ENCODE measurements around the gene LAMA4.
"Not testable (repeated sequence)": the region's sequence is repeated elsewhere in the genome, so short reads cannot be mapped to it uniquely, and the experiment has no call there.

LAMA4 gene

DNA sequence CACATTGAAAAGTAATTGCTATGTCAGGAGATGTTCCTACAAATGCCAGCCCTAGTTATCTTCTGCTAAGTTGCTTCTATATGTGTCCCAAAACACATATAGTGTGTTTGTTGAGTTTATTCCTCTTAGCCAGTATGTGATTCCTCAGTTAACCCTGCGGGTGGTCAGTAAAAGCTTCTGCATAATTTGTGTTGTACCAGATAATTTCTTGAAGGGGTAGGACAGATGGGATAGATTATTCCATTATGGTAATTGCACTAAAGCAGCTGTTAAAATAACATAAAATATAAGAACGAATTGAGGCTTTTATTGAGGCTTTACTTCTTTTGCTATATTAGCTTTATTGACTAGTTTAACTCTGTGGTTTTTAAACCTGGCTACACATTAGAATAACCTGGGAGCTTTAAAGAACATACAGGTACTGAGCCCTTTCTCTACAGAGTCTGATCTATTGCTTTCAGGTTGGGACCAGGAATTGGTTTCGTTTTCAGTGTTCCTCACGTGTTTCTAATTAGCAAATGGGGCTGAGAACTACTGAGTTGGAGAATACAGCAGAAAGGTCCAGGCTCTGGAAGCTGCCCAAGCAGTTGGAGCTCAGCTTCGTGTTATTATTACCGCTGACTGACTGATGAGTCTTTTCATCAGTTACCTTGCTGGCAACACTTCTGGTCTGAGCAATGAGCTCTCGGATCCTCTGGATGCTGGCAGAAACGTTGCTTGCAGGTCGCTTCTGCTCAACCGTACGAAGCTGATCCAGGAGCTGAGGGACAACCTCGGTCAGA lies 110.0 kb downstream of the LAMA4 start:
- peak; percentile 19 for DNase-seq (ENCODE audit: low spot score)

DNA sequence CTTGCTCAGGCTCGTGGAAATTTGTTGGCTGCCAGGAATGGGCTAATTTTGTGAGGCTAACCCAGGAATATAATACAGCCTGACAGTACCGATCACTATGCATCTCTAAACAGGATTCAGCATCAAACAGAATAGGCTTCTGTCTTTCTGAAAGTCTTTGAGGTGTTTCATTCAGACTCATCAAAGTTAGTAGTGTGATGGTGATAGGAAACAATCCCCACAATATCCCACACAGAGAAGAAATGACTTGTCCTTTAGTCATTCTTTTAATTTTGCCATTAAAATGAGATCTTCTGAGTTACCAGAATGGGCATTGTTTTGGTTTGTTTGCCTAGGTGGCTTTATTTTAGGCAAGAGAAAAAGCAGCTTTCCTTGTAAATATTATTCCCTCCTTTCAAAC lies 112.7 kb downstream of the LAMA4 start:
- no peak for DNase-seq (ENCODE audit: low spot score)

DNA sequence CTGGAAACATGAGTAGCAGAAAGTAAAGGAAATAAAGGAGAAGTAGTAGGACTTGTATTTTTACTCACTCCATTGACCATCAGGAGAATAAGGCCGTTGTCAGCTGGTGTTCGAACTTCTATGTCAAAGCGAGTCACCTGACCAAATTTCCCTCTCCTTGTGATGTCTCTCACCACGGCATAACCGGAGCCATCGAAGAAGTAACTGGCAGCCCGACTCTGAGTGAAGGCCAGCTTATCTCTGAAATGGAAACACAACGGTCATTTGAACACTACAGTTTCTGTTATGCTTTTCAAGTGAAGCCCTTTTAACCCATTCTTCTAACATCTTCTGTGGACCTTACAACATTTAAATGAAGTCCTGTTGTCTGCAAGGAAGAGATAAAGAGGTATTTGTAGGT lies 115.3 kb downstream of the LAMA4 start:
- no peak for DNase-seq (ENCODE audit: low spot score)

DNA sequence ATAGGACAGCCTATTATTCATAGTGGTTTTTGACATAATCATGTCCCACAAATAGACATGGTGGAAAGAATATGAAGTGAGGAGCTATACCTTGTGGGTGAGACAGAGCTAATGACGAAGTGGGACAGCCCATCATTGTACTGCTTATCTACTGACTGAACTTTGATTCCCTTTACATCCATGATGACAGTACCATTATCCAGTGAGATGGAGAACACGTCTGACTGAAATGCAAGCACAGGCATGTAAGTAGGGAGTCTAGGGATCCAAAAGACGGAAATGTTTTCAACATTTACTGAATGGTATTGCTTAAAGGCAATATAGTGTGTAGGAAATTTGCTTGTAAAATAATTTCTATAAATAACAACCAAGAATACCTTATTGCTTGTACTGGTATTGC lies 123.5 kb downstream of the LAMA4 start:
- no peak for DNase-seq (ENCODE audit: low spot score)

DNA sequence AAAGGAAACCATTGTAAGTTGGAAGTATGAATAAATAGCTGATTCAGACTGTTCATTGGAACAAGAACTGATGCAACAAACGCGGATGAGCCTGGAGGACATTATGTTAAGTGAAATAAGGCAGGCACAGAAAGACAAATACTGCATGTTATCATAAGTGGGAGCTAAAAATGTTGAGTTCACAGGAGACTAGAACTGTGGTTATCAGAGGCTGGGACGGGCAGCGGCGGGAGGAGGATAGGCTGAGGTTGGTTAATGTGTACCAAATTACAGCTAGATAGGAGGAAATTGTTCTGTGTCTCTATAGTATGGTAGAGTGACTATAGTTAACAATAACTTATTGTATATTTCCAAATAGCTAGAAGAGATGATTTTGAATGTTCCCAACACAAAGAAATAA lies 126.2 kb downstream of the LAMA4 start:
- DNase-seq (ENCODE audit: low spot score), result no peak

DNA sequence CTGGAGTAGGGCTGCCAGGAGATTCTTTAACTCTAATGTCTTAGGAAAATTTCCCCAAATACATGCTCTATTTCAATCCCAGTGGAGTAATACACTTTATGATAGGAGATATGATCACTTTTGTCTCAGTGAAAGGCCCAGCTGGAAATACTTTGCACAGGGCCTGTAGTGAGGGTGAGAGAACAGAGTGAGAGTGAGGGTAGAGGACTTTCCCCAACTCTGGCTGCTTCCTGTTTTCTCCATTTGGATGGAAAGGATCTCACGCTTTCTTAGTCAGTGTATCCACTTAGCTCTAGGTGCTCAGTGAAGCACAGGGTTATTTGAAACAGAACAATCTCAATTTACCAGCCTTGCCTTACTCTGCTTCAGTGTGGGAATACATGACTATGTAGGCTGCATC lies 130.4 kb downstream of the LAMA4 start:
- no peak for DNase-seq (ENCODE audit: low spot score)

DNA sequence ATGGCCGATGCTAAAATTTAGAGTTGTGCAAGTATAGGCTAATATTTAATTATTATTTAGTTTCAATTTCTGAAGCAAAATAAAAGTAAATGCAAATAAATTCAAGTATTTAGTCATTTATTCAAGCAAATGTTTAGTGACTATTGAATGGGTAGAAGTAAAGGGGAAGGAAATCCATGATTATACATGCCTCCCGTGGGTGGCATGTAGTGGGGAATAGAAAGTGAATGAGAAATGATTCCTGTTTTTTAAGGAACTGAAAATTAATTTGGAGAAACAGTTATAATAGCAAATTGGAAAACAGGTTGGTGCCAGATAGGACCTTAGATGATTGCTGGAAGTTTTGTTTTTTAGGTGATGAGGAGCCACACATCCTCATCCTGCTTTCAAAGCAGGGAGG lies 131.6 kb downstream of the LAMA4 start:
- DNase-seq (ENCODE audit: low spot score), result no peak

DNA sequence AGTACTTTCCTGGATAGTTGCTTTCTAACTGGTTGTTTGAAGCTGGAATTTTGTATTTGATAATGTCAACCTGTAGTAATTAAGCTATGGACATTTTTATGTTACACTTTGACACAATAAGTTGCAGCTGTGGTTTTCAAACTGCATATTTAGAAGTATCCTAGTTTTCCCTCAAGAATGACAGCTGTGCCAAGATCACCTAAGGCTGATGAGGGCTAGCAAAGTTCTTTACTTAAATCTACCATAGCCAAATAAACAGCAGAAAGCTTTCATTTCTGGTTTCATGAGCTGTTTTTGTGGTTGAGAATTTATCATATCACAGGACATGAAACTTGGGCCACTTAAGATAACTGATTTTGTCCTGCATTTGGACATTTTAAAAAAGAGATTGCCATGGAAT lies 136.3 kb downstream of the LAMA4 start:
- no peak for DNase-seq (ENCODE audit: low spot score)

DNA sequence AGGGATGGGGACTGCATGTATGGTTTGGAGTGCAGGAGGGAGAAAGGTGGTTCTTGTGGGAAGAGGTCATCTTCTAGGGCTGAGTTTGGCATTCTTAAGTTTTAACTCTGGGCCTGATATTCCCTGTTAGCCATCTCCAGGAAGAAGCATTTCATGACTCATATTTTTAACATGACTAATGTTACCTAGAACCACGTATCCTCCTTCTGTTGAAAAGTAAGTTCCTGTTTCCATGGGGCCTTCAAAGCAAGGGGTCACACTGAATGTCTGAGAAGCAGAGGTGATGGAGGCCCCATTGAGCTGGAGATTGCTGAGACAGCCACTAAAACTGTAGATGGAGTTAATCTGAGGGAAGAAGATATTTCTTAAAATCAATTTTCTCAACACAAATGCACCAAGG lies 136.8 kb downstream of the LAMA4 start:
- peak; percentile 15 for DNase-seq (ENCODE audit: low spot score)

DNA sequence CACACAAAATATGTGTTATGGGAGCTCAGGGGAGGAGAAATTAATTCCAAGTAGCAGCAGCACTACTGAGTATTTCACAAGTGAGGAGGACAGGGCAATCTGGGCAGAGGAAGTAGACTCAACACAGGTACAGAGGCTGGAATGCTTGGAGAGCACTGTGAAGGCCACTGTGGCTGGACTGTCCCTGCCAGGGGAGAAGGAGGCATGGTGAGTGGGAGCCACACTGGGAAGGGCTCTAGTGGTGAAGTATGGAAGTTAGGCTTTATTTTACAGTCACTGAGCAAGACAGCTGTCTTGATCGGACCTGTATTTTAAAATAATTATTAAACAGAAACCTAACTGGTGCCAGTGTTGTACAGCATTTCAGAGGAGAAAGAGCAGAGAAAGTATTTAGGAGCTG lies 138.1 kb downstream of the LAMA4 start:
- no peak for DNase-seq (ENCODE audit: low spot score)

DNA sequence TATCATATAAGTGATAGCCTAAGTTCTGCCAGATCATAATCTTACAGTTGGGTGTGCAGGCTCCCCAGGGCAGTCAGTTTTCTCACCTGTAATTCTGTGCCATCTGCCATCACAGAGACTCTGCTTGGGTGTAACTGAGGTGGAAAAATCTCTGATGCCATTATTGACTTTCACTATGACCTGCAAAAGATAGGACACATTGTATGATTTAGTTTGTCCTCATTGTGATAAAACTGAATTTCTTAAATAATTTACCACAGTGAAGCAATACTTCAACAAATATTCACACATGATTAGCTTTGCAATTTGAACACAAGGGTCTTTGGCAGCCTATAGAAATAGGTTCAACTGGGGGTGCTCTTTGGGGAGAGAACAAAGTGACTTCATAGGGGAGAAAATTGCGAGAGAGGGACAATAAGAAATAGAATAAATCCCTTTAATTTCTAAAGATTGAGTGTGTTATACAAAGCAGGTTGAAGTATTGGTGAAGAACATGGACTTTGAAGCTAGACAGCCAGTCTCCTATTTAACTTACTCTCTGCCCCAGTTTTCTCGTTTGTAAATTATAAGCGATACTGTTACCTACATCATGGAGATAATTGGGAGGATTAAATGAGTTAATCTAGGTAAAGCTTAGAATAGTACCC lies 139.7 kb downstream of the LAMA4 start:
- DNase-seq (ENCODE audit: low spot score), result no peak

DNA sequence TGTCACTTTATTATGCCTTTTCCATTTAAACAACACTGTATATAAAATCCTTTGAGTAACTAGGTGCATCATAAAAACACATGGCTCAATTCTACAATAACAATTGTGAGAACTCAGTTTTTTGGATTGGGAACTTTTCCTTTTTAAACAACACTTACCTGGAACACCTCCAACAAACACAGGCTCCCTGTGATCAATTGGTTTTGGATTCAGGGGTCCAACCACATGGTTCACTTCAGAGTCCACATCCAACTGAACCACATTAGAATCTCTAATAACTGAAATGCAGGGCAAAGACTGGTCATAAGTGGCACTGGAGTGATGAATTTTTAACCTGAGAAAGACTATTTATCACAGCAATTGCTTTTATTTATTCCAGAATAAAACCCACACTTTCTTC lies 140.4 kb downstream of the LAMA4 start:
- DNase-seq (ENCODE audit: low spot score), result no peak

DNA sequence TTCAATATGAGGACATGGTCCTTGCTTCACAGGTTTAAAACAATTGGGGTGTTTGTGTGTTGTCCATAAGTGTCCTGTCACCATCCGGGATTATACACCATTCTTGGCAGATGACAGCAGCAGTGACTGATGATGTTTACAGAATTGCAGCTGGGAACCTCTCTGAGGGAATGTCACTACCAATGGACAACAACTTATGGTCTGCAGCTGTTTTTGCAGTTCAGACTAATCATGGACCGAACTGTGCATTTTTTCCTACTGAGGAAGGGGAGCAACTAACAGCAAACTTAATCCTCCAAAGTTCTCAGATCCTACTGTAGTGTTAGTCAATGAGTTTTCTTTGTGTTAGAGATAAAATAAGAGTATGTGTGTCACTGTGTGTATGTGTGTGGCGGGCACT lies 140.9 kb downstream of the LAMA4 start:
- no peak for DNase-seq (ENCODE audit: low spot score)

DNA sequence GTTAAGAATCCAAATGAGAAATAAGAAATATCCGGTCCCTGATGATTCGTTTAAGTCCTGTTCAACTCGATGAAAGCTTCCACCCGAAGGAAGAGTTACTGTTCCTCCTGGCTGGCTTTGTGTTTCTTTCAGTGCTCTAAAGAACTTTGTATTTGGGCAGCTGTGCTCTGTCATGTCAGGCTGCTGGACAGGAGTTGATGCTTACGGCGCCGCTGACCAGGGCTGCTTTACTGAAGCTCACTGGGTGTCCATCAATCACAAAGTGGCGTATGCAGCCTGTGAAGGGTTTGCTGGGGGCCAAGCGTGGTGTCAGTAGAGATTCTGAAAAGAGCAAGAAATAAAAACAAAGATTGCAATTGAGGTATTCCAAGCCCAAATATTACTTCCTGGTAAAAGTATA lies 145.1 kb downstream of the LAMA4 start:
- no peak for DNase-seq (ENCODE audit: low spot score)

DNA sequence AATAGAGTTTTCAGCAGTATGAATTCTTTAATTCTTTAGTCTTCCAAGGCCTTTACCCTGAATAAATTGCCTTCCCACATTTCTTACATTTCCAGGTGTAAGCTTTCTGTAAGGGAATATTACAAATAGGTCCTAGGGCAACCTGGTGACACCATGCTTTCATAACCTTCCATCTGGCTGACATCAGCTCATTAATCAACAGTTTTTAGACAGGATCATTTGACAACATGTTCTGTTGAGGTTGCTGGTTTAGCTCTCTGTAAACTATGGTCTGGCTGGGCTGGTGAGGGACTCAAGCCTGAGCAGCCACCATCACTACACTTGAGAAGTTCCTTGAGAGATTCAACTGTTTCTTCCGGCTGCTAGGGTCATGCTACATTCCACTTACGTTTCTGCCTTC lies 147.8 kb downstream of the LAMA4 start:
- DNase-seq (ENCODE audit: low spot score), result no peak

DNA sequence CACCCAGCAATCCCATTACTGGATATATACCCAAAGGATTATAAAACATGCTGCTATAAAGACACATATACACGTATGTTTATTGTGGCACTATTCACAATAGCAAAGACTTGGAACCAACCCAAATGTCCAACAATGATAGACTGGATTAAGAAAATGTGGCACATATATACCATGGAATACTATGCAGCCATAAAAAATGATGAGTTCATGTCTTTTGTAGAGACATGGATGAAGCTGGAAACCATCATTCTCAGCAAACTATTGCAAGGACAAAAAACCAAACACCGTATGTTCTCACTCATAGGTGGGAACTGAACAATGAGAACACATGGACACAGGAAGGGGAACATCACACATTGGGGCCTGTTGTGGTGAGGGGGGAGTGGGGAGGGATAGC lies 148.3 kb downstream of the LAMA4 start:
- DNase-seq (ENCODE audit: low spot score), result not testable (repeated sequence)

DNA sequence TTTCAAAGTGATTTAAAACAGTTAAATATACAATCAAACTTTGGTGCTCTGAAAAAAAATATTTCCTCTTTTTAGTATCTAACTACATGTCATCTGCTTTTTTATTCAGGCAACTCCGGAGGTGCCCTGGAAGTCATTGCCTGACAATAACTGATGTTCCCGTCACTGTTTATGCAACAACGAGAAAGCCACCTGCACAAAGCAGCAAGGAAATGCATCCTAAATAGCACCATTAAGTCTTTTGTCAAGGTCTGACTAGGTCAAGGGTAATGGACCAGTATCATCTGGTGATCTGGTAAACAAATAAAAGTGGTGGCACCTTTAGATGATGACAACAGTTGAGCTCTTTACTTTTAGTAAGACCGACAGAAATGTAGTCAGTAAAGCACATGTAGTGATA lies 153.8 kb downstream of the LAMA4 start:
- DNase-seq (ENCODE audit: low spot score), result no peak

DNA sequence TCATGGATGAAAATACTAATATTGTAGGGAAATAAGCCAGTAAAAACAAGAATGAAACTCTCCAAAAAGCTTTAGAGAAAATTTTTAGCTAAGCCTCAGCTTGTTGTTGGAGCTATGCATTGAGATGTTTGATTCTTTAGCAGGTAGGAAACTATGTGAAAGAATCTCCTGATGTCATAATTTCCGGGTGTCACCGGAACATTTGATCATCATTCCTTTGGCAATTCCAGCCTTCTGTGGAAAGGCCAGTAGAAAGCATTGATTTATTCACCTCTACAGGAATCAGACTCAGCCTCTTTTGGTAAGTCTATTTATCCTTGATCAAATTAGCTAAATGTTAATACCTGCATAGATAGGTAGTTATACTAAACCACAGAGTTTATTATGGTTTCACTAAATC lies 157.5 kb downstream of the LAMA4 start:
- DNase-seq (ENCODE audit: low spot score), result no peak

DNA sequence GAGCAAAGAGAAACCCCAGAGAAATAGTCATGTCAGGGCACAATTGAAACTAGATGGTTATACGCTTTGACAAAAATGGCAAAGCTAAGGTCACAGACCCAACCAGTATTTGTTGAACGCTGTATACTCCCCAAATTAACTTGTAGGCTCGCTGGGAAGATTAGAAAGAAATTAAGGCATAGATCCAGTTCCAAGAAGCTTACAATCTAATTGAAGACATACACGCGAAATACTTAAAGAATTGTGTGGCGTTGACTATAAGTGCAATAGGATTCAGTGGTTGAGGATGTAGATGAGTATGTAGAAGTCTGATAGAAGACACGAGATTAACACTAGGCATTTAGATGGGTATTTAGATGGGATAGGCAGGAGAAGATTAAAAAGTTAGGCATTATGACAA lies 166.5 kb downstream of the LAMA4 start:
- DNase-seq (ENCODE audit: low spot score), result no peak

DNA sequence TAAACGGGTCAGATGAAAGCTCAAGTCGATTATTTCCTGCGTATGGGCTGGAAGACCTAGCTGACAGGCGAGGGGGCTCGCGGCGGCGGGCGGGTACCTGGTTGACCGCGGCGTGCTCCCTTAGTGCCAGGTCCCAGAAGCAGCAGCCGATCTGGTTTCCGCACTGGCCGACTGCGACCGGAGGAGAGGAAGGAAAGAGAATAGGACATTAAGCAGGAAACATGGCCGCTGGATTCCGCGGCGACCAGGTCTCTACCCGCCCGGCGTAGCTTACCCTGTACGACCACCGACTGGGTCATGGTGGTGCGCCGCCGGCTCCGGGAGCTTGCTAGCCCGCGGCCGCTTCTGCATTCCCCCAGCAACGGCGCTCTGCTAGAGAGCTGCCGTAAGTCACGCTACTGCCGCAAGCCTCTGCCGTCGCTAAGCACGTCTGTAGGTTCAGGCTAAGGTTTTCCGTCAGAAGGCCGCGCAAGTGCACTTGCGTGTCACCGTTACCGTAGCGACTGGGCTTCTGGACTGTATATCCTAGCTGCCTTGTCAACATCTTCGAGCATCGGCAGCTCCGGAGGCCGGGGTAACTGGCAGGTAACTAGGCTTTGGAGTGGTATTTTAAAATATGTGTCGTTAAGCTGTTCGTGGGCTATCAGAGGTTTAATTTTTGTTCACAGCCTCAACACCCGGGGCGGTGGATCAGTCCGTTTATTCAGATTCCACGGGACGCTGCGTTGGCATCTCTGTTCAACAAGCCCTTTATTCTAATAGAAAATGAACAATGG lies 167.0 kb downstream of the LAMA4 start, which contains the start of the genes FAM229B and TUBE1:
Gene FAM229B, plus strand, starts transcription at position 456 of the 776 bp plus-strand sequence. CDS start 11,693 bp downstream, outside the sequence.
Gene TUBE1, minus strand, starts transcription at position 347 of the 776 bp plus-strand sequence. Its CDS starts 48 bp downstream, at position 299.
- peak; percentile 93 for DNase-seq (ENCODE audit: low spot score)

DNA sequence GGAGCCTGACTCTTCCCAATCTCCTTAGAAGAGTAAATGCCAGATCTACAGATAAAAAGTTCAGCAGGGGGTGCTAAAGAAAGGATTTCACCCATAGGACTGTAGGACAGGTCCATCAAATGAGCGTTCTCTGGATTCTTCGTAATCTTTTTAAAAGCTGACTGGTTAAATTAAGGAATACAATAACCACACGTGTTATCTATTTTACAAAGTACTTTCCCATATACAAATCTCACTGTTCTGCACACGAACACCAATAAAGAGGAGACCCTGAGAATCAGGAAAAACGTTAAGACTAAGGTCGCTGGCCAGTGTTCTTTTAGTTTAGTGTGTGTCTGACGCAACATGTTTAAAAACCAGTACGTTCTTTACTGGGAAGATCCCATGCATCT lies 167.6 kb downstream of the LAMA4 start:
- DNase-seq (ENCODE audit: low spot score), result peak; percentile 60

DNA sequence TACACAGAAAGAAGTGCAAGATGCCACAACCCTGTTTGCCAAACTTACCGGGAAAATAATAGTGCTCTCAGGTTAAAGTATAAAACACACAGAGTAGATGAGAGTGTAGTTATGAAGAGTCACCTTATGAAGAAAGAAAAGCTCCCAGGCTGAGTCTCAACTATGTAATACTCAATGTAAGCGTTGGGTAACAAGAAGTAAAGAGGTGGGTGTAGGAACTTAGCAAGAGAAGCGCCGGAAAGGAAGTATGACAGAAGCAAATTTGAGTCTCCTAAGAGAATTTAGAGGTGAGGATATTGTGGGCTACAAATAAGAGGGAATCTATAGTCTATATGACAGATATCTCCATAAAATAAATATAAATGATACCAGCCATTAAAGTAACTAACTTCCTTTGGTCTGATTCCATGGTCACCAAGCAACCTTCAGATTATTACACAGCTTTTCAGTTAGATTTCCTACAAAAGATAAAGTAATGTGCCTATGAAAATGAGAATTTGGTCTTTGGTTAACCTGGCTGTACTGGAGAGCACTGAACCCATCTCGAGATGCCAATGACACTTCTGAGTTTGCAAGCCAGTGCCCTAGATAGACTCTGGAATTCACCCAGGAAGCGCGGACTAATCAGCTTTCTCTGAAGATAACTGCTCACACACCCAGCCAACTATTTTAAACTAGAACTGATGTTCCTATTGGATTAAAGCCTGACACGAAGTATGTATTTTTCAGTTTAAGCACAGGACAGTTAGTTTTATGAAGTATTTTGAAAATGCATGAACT lies 168.9 kb downstream of the LAMA4 start:
- DNase-seq (ENCODE audit: low spot score), result no peak
